ENCODE data around the gene RNASE11.

The RNASE11 gene

GRCh38 chr14:20613094-20614037 is 25.6 kb upstream of the RNASE11 start:
- peaks cover 5% of the 10 kb centered on the region for H3K4me1 ChIP-seq
- H3K36me3 ChIP-seq (ENCODE audit: control insufficient read depth, insufficient read depth, low read length) = no peaks in the 10 kb centered on the region
- peak overlapping the region; percentile 87 for H2AFZ ChIP-seq
- no peaks in the 10 kb centered on the region for H3K9me3 ChIP-seq (ENCODE audit: control insufficient read depth, low read length)
- H3K4me3 ChIP-seq (ENCODE audit: low read depth, low read length) = peak overlapping the region; percentile 65
- H3K4me2 ChIP-seq (ENCODE audit: low read length) = peak overlapping the region; percentile 86
- no peaks in the 10 kb centered on the region for H3K27me3 ChIP-seq (ENCODE audit: control insufficient read depth, insufficient read depth, low read length)
- TF ChIP-seq CTCF (IDR thresholded peaks at IDR 0.05) = peak; percentile 93
- peak overlapping the region; percentile 87 for H3K27ac ChIP-seq
- no peaks in the 10 kb centered on the region for H3K79me2 ChIP-seq
- peak overlapping the region; percentile 13 for H3K9ac ChIP-seq

- Histone ChIP-seq H3K36me3 (ENCODE audit: control insufficient read depth, insufficient read depth, low read length) (no peaks in the 10 kb centered on the region), H3K4me1 (peaks cover 5% of the 10 kb centered on the region), H2AFZ (no peak overlapping the region), H3K9me3 (ENCODE audit: control insufficient read depth, low read length) (no peaks in the 10 kb centered on the region), H3K4me3 (ENCODE audit: low read depth, low read length) (no peak overlapping the region), H3K9ac (no peak overlapping the region), H3K27me3 (ENCODE audit: control insufficient read depth, insufficient read depth, low read length) (no peaks in the 10 kb centered on the region), H3K27ac (no peak overlapping the region), H3K79me2 (no peaks in the 10 kb centered on the region), H3K4me2 (ENCODE audit: low read length) (no peak overlapping the region)
- no peak for TF ChIP-seq CTCF (IDR thresholded peaks at IDR 0.05)
Observed at GRCh38 chr14:20612403-20612802, 24.6 kb upstream of the RNASE11 start.

GRCh38 chr14:20611277-20611676 is 23.5 kb upstream of the RNASE11 start:
- Histone ChIP-seq H3K79me2 (no peaks in the 10 kb centered on the region), H3K4me2 (ENCODE audit: low read length) (no peak overlapping the region), H2AFZ (no peak overlapping the region), H3K4me1 (peaks cover 5% of the 10 kb centered on the region), H3K9ac (no peak overlapping the region), H3K27ac (no peak overlapping the region), H3K36me3 (ENCODE audit: control insufficient read depth, insufficient read depth, low read length) (no peaks in the 10 kb centered on the region), H3K4me3 (ENCODE audit: low read depth, low read length) (no peak overlapping the region), H3K9me3 (ENCODE audit: control insufficient read depth, low read length) (no peaks in the 10 kb centered on the region), H3K27me3 (ENCODE audit: control insufficient read depth, insufficient read depth, low read length) (no peaks in the 10 kb centered on the region)
- TF ChIP-seq CTCF (IDR thresholded peaks at IDR 0.05) = no peak

GRCh38 chr14:20610002-20610765 is 22.4 kb upstream of the RNASE11 start:
- Histone ChIP-seq H2AFZ (peak overlapping the region; percentile 71), H3K4me3 (ENCODE audit: low read depth, low read length) (peak overlapping the region; percentile 90), H3K79me2 (no peaks in the 10 kb centered on the region), H3K9me3 (ENCODE audit: control insufficient read depth, low read length) (no peaks in the 10 kb centered on the region), H3K27me3 (ENCODE audit: control insufficient read depth, insufficient read depth, low read length) (no peaks in the 10 kb centered on the region), H3K4me1 (peaks cover 5% of the 10 kb centered on the region), H3K36me3 (ENCODE audit: control insufficient read depth, insufficient read depth, low read length) (no peaks in the 10 kb centered on the region), H3K4me2 (ENCODE audit: low read length) (peak overlapping the region; percentile 94), H3K27ac (peak overlapping the region; percentile 40), H3K9ac (no peak overlapping the region)
- no peak for TF ChIP-seq CTCF (IDR thresholded peaks at IDR 0.05)
